K562 treated with DMSO at 1 percent for 4 hours (cell line): ENCODE measurements around the gene ZC3H8. TPM values are rescaled to one million over a fixed set of nuclear protein-coding genes. Genes with fewer than 3 reads are reported as not detected.

Experiments used
- total RNA-seq: library from RNA; unstranded; fragments of 300-600 nt; gene quantifications from 2 replicates; pipeline ENCODE4 v1.2.3, GENCODE V29; 2022; ENCODE audit not compliant: insufficient read depth

ZC3H8 gene
- total RNA-seq = 6.0 and 7.5 TPM in 2 replicates

DNA sequence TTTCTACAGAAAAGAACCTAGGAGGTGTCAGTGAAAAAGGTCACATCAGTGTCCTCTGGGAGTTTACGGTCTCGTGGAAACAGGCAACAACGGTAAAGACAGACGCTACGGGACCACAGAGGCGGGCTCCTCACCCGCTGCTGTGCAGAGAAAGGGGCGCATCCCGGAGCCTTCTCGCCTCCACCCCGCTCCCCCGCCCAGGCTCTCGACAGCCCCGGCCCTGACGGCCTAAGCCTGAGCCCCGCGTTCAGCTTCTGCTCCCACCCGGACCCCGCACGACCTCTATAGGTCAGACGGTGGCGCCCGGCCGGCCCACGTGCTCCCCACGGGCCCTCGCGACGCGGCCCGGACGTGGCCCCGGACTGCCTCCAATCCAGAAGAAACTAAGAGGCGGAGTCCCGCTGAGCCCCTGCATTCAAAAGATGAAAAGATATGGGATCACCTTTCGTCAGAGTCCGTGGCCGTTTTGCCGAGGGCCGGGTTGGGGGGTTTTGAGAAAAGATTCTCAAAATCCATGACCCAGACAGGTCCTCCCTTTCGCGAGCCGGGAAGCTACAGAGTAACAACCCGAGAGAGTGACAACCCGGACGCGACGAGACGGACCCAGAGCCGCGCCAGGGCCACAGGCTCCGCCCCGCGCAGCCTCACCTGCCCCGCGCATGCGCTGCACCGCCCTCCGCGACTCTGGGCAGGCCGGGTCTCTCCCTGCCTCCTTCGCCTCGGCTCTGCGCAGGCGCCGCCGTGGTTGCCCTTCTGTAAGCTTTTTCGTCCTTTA is at the start of gene ZC3H8:
Gene ZC3H8, minus strand, starts transcription at position 577 of the 775 bp plus-strand sequence. Its CDS starts 61 bp downstream, at position 516.

DNA sequence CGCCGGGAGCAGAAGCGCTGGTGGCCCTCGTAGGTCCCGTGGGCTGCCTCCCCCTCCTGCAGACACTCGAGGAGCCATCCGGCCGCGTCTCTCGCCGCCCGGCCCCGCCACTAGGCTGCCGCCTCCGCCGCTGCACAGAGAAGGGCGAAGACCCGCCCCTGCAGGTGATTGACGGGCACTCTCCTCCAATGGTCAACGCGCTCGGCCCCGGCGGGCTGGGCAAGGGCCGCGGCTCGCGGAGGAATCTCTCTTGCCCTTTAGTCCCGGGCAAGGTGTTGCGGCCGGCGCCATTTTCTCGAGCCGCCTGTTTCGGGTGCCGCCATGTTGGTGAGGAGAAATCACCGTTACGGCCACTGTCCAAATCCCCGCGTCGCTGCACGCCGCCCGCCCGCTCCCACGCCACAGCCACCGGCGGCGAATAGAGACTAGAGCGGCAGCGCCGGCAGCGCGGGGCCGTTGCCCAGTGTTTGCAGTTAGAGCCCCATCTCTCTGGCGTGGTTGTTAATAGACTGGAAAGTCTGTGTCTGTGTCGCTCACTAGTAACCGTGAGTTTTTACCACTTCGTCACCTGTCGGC is 20.6 kb upstream of the ZC3H8 start, which contains the start of gene ZC3H6:
Gene ZC3H6, plus strand, starts transcription at position 287 of the 576 bp plus-strand sequence. CDS start 398 bp downstream, outside the sequence.

Other genes with a start within 250 kb of the ZC3H8 start
- gene TMEM87B, start 199.8 kb downstream of the ZC3H8 start, total RNA-seq = 9.6 and 10.4 TPM in 2 replicates
- not detected in 2 replicates for gene FBLN7, start 116.7 kb downstream of the ZC3H8 start, total RNA-seq
- 3.3 and 16.3 TPM in 2 replicates for gene ZC3H6, start 20.6 kb upstream of the ZC3H8 start, total RNA-seq
- not detected in 2 replicates for gene RGPD8, start 178.6 kb upstream of the ZC3H8 start, total RNA-seq
- 13.7 and 15.8 TPM in 2 replicates for gene TTL, start 227.1 kb upstream of the ZC3H8 start, total RNA-seq